Stimulated activated naive CD8-positive, alpha-beta T cell treated with anti-CD3 and anti-CD28 coated beads, Interleukin-15, amount 100 ng/mL, for 72 hours (primary cell): ENCODE measurements around the gene HDAC7.
"Not testable (repeated sequence)": the region's sequence is repeated elsewhere in the genome, so short reads cannot be mapped to it uniquely, and the experiment has no call there.

Source experiments
- ATAC-seq: fragments of 150-1000 bp; cut with Tn5 transposase; 2 replicates; pipeline ENCODE4 v1.10.0; 2021; ENCODE audit warnings: mild to moderate bottlenecking, moderate library complexity
- DNase-seq, 2 donors: peaks; one replicate each; pipeline ENCODE4 v3.0.0; 2021 to 2022
- H3K27ac Mint-ChIP-seq, 2 donors: one replicate each; pipeline ENCODE4 v1.8.0; 2022; ENCODE audit warnings: mild to moderate bottlenecking in 2 of 2, mixed read lengths in 2 of 2, moderate library complexity in 2 of 2
- H3K27me3 Mint-ChIP-seq: one replicate; pipeline ENCODE4 v1.8.0; 2022; ENCODE audit warnings: mixed read lengths
- H3K4me1 Mint-ChIP-seq: one replicate; pipeline ENCODE4 v1.8.0; 2022; ENCODE audit warnings: mild to moderate bottlenecking, mixed read lengths
- H3K4me3 Mint-ChIP-seq, 2 donors: one replicate each; pipeline ENCODE4 v1.8.0; 2022; ENCODE audit warnings: mild to moderate bottlenecking in 2 of 2, mixed read lengths in 2 of 2, moderate library complexity in 1 of 2
- H3K9me3 Mint-ChIP-seq, 2 donors: one replicate each; pipeline ENCODE4 v1.8.0; 2022; ENCODE audit warnings: mixed read lengths in 2 of 2

Gene HDAC7

DNA sequence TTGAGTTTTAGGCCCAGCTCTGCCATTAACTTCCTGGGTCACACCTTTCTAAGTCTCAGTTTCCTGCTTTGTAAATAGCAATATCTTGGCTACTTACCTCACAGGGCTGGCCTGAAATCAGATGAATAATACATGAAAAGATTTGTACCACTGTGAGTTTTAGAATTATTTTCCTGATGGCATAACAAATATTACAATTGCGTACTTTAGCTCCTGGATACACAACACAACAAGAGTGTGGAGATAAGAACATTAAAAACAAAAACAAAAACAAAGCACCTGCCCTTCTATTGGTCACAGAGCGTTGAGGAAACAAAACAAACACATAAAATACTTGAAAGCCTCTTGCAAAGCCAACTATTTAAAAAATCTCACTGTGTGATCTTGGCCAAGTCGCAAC lies 4.9 kb upstream of the HDAC7 start:
- ATAC-seq (no peak), DNase-seq (no peak)
- H3K4me3 Mint-ChIP-seq = peak overlapping the region; percentile 33 to 70
- peaks cover 92% of the 10 kb centered on the region for H3K4me1 Mint-ChIP-seq
- H3K27me3 Mint-ChIP-seq = no peaks in the 10 kb centered on the region
- H3K27ac Mint-ChIP-seq = peak overlapping the region; percentile 81 to 92
- no peaks in the 10 kb centered on the region for H3K9me3 Mint-ChIP-seq

DNA sequence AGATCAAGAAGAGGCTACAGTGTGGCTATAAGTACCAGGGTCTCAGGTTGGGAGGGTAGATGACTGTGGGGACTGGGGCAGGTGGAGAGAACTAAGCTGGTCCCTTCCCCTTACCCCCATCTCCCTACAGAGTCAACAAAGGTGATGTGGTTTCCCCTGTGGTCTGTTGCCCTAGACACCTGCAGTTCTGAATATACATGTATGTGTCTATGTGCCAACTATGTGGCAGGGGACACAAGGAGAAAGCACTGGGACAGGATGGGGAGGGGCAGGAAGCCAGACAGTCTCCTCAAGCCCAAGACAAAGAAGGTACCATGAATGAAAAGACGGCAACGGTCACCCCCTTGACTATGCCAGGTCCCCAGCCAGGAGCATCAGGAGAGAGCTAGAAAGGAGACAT lies 4.5 kb upstream of the HDAC7 start:
- Mint-ChIP-seq H3K4me3 (peak overlapping the region; percentile 33 to 70), H3K27ac (peak overlapping the region; percentile 81 to 92), H3K9me3 (no peaks in the 10 kb centered on the region), H3K4me1 (peaks cover 88% of the 10 kb centered on the region), H3K27me3 (no peaks in the 10 kb centered on the region)
- ATAC-seq = peak; percentile 34
- DNase-seq = peak in 1 of 2 donors; percentile 42

DNA sequence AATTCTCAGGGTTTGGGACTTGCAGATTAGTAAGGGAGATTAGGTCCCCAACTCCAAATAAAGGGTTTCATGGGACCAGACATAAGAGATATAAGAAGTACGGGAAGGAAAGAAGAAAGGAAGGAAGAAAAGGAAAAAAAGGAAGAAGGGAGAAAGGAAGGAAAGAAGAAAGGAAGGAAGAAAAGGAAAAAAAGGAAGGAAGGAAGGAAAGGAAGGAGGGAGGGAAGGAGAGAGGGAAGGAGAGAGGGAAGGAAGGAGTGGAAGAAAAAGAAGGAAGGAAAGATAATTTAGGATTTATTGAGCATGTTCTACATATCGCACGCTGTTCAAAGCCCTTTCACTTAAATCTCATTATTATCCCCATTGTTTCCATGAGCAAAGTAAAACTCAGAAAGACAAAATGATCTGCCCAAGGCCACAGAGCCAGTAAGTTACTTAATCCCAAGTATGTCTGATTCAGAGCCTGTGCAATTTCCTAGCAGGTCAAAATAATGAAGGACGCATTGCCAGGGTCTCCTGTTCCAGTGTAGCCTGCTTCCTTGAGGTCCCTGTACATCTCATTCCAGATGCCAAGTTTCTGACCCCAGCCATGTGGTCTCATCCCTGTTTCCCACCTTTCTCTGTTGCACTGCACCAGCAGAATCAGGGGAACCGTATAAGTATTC lies 3.9 kb upstream of the HDAC7 start:
- ATAC-seq (no peak), DNase-seq (no peak)
- Mint-ChIP-seq H3K4me1 (peaks cover 82% of the 10 kb centered on the region), H3K27ac (peak overlapping the region; percentile 21 to 92), H3K27me3 (no peaks in the 10 kb centered on the region), H3K4me3 (peak overlapping the region in 1 of 2 donors; percentile 70), H3K9me3 (no peaks in the 10 kb centered on the region)

DNA sequence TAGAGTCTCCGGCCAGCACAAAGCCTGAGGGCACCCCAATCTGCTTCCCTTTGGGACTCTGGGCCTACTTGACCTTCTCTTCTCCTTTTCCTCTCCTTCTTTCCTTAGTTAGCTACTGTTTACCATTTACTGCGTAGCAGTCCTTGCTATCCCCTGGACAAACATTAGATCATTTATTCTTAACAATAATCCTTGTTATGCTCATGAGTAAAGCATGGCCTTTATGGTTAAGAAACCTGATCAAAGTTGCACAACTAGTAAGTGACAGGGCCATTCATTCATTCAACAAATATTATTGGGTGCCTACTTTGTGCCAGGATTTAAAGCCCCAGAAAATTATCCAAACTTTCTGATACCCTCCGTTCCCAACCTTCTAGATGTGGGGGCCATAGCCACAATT lies 3.2 kb upstream of the HDAC7 start:
- H3K4me3 Mint-ChIP-seq = no peak overlapping the region
- peaks cover 75% of the 10 kb centered on the region for H3K4me1 Mint-ChIP-seq
- no peaks in the 10 kb centered on the region for H3K27me3 Mint-ChIP-seq
- peak overlapping the region in 1 of 2 donors; percentile 84 for H3K27ac Mint-ChIP-seq
- no peak for ATAC-seq
- no peaks in the 10 kb centered on the region for H3K9me3 Mint-ChIP-seq
- DNase-seq = no peak

DNA sequence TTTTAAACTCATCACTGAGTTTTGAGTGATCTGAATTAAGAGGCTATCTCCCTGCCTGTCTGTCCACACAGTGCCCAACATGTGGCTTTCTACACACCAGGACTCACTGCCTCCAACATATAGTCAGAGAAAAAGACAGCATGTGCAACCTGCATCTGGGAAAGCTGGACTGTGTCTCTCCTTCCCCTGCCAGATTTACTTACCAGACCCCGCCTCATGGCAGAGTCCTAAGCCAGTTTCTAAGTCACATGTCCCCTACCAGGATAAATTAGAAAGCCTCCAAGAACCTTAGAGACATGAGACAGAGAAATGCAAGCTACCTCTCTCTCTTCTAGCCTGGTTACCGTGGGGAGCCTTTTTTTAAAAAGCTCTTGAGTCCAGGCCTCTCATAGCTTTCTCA lies 2.7 kb upstream of the HDAC7 start:
- Mint-ChIP-seq H3K9me3 (no peaks in the 10 kb centered on the region), H3K4me3 (no peak overlapping the region), H3K27me3 (no peaks in the 10 kb centered on the region), H3K27ac (peak overlapping the region in 1 of 2 donors; percentile 2), H3K4me1 (peaks cover 74% of the 10 kb centered on the region)
- ATAC-seq (no peak), DNase-seq (no peak)

DNA sequence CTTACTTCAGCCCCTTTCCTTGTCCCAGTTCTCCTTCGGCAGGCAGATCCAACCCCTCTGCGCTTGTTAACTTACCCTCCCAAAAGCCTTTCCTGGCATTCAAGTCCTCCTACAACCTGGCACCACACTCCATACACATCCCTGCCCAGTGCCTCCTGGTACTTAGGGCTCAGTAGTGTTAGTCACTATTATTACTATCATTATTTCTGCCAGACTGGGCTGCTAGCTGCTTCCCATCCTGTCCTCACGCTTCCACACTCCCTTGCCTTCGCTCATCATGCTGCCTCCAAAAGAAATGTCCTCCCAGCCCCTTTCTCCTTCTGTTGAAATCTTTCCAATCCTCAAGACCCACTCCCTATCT lies 1.6 kb upstream of the HDAC7 start:
- peak overlapping the region; percentile 84 to 89 for H3K4me3 Mint-ChIP-seq

DNA sequence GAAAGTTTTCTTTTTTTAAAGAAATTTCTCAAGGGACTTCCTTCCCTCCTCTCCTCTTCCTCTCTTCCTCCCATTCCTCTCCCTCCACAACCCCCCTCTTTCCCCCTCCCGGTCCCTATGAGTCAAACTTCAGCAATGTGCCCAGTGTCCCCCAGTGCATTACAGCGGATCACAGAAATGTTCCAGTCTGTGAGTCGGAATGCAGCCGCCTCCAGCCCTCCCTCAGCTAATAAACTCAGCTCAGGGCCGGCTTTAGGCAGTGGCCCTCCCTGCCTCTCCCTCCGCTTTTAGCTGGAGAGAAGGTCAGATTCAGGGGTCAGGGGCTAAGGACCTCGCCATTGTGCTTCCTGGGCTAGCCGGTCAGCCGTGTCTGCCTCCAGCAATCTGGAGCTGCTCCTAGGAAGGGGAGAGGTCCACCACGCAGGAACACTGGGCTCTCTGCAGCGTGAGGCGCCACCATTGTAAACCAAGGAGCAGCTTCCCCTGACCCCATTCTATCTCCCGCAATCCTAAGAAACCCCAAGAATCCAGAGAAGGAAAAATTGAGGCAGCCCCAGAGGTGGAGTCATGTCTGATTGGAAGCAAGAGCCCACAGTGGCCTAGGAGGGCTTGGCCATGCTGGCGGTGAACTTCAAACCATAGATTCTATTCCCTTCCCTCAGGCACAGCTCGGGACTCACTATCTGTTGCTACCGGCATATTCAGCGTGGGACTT lies 1.1 kb upstream of the HDAC7 start:
- DNase-seq = no peak
- Mint-ChIP-seq H3K4me1 (peaks cover 74% of the 10 kb centered on the region), H3K9me3 (no peaks in the 10 kb centered on the region), H3K27me3 (no peaks in the 10 kb centered on the region), H3K4me3 (peak overlapping the region; percentile 84 to 89), H3K27ac (peak overlapping the region; percentile 95 to 96)
- ATAC-seq = no peak

More for the DNA sequence above, 1.6 kb upstream of the HDAC7 start:
- no peaks in the 10 kb centered on the region for H3K27me3 Mint-ChIP-seq
- ATAC-seq (no peak), DNase-seq (no peak)
- peaks cover 74% of the 10 kb centered on the region for H3K4me1 Mint-ChIP-seq
- peak overlapping the region in 1 of 2 donors; percentile 96 for H3K27ac Mint-ChIP-seq
- H3K9me3 Mint-ChIP-seq = no peaks in the 10 kb centered on the region

DNA sequence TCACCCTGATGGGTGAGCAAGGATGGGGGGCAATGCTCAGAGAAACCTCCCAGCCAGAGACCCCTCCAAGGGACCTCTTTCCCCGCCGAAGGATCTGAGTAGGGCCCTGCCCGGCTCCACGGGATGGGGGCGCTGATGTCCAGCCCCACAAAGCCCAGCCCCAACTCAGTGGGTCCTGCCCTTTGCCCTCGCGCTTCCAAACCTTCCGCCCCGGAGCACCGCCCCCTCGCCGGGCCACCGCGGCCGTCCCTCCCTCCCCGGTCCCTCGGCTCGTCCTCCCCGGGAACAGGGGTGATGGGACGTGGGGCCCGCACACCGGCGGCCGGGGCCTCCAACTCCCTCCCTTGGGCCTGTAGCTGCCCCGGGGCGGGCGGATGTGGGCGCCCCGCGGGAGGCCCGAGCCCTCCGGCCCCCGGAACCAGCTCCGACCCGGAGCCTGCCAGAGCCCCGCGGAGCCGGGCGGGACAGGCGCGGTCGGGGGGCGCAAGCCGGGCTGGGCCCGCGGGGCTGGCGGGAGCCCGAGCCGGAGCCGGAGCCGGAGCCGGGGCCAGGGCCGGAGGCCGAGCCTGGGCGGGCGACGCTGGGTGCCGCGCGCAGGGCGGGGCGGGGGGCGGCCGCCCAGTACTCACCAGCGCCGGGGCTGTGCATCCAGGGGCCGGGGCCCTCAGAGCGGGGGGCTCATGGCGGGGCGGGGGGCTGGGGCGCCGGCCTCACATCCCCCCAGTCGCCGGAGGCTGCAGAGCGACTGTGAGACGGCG lies 386 bp downstream of the HDAC7 start:
- Mint-ChIP-seq H3K9me3 (peaks cover 6 to 7% of the 10 kb centered on the region in 2 donors), H3K27ac (peak overlapping the region; percentile 98), H3K4me1 (peaks cover 74% of the 10 kb centered on the region), H3K27me3 (no peaks in the 10 kb centered on the region), H3K4me3 (peak overlapping the region; percentile 90 to 95)
- peak; percentile 35 for ATAC-seq
- no peak for DNase-seq

DNA sequence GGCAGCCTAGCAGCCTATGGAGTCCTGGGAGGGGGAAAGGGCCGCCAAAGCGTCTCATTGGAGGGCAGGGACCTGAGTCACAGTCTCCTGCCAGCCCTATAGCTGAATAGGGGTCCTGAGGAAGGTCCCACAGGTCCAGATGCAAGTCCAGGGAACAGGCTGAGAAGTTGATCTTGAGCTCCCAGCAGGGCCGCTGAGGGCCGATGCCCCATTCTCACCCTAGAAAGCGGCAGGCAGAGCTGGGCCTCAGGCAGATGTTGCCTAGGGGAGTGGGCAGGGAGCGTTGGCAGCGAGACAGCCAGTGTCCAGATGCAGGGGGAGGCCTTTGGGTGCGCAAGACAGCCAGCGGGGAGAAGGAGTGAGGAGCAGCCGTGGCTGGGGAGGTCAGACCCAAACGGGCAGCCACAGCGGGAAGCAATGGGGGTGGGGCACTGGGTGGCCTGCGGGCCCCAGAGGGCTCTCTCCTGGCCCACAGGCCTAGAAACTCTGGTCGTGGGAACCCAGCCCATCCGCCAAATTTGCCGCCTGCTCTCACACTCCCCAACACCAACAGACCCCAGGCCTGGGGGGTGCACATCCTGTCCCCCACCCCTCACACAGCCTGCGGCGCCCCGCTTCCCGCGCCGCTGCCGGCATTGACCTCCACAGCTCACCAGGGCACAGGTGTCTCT lies 1.1 kb downstream of the HDAC7 start:
- ATAC-seq (peak; percentile 21), DNase-seq (peak; percentile 57 to 67)
- Mint-ChIP-seq H3K9me3 (peaks cover 6 to 7% of the 10 kb centered on the region in 2 donors), H3K4me1 (peaks cover 74% of the 10 kb centered on the region), H3K4me3 (peak overlapping the region; percentile 90 to 95), H3K27ac (peak overlapping the region; percentile 98), H3K27me3 (no peaks in the 10 kb centered on the region)

DNA sequence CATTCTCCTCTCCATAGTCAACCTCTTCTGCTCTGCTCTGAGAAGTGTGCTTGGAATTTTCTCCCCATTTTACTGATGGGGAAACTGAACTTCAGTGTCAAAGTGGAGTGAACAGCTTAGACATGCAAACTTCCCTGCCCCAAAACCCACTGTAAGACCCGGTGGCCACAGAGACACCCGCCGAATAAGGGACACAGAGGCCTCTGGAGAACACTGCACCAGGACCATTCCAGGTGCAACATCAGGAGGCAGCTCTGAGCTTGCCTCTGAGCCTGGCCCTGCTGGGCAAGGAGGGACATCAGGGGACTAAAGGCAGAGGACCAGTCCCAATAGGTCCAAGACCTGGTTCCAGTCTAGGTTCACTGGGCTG lies 1.7 kb downstream of the HDAC7 start:
- Mint-ChIP-seq H3K4me1 (peaks cover 74% of the 10 kb centered on the region), H3K27me3 (no peaks in the 10 kb centered on the region), H3K27ac (peak overlapping the region; percentile 98), H3K9me3 (peaks cover 6 to 7% of the 10 kb centered on the region in 2 donors), H3K4me3 (peak overlapping the region; percentile 90 to 95)
- no peak for ATAC-seq
- no peak for DNase-seq

DNA sequence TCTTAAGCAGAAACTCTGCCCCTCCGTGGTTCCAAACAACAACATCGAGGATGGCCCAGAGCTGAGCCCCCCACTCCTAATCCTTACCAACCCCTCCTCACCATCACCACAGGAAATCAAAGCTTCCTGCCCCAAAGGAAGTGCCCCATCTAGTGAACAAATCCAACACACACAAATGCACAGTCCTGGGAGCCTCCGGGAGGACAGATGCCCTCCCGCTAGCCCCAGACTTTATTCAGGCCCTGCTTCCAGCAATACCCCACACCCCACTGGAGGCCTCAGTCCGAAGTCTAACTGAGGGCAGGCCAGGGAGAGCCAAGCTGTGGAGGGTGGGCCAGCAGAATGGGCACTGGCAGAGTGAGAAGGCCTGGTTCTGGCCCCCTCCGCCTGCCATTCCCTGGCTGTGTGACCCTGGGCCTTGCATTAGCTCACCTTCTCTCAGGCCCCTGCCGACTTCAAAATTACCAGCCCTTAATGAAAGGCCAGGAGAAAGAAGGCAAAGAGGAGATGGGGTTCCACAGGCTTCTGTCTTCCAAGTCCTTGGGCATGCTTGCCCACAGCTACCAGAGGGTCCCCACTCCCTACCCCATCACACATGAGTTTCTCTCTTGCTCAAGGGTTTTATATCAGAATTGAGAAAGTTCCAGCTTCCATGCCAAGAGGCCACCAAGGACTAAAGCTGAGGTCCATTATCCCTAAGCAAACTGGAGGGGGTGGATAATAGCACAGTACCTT lies 2.3 kb downstream of the HDAC7 start:
- Mint-ChIP-seq H3K27ac (peak overlapping the region; percentile 98), H3K9me3 (peaks cover 6 to 7% of the 10 kb centered on the region in 2 donors), H3K27me3 (no peaks in the 10 kb centered on the region), H3K4me1 (peaks cover 70% of the 10 kb centered on the region), H3K4me3 (peak overlapping the region; percentile 90 to 95)
- DNase-seq = no peak
- no peak for ATAC-seq

DNA sequence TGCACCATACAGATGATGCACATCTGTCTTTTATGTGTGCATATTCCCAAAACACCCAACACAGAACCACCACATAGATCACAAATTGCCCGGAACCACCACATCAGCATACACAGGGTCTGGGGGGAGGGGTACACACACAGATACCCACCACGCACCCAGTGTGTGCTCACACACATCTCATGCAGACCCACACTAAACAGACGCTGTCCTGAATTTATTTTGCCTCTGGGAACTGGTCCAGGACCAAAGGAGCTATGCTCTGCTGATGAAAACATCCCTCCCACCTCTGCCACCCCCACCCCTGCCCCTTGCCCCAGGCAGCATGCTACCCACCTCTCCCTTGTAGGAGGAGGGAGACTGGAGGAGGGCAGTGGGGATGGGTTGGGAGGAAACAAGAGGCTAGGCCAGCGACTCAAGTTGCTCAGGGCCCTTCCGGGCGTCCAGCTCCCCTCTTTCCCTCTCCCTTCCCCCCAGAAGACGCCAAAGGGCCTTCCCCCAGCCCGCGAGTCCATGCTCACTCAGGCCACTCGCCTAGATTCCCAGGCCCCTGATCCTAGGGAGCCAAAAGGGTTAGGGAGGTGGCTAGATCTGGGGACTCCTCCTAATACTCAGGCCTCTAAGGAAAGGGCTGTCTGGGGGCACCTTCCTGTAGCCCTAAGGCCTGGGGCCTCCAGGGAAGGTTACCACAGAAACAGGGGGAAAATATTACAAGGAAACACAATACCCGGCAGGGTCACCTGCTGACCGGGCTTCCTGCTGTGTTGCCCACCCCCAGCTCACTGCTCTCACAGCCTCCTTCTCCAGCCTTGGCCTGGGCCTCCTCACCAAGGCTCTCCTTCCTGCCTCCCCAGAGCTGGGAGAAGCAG lies 3.1 kb downstream of the HDAC7 start:
- peaks cover 6 to 7% of the 10 kb centered on the region in 2 donors for H3K9me3 Mint-ChIP-seq
- no peaks in the 10 kb centered on the region for H3K27me3 Mint-ChIP-seq
- DNase-seq (no peak), ATAC-seq (no peak)
- H3K4me3 Mint-ChIP-seq = peak overlapping the region; percentile 90 to 95
- peaks cover 70% of the 10 kb centered on the region for H3K4me1 Mint-ChIP-seq
- H3K27ac Mint-ChIP-seq = peak overlapping the region; percentile 96 to 98

DNA sequence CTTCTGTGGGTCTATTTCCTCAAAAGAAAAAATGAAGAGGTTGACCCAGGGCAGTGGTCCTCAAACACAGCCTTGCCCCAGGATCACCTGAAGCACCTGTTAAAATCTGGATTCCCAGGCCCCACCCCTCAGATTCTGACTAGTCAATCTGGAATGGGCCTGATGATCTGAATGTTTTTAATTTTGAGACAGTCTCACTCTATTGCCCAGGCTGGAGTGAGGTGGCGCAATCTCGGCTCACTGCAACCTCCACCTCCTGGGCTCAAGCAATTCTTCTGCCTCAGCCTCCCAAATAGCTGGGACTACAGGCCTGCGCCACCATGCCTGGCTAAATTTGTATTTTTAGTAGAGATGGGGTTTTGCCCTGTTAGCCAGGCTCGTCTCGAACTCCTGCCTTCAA lies 4.3 kb downstream of the HDAC7 start:
- ATAC-seq, H3K27me3 Mint-ChIP-seq, H3K9me3 Mint-ChIP-seq, DNase-seq: not testable (repeated sequence)
- peak overlapping the region; percentile 90 to 95 for H3K4me3 Mint-ChIP-seq
- H3K4me1 Mint-ChIP-seq = peaks cover 70% of the 10 kb centered on the region
- H3K27ac Mint-ChIP-seq = peak overlapping the region; percentile 47 to 93

DNA sequence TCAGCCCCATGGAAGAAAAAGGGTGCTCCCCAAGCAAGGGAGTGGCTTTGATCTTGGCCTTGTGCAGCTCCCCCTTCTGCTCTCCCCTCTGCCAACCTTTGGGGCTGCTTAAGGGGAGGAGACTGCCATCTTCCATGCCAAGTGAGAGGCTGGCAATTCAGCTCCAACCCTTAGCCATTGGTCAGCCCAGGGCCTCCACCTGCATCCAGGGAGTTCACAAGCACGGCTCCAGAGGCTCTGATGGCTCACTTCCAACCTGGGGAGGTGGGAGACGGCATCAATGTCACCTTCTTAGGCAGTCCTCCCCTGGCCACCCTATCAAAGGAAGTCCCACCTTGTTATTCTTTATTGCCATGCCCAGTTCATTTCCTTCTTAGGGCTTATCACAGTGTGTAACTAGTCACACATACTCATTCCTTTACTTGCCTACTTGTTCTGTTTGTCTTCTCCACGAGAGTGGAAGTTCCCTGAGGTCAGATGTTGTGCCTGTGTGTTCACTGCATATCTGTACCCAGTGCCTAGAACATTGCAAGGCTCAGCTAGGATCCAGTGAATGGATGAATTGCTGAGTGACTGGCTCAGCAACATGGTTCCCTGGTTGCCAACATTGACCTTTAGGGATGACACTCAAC lies 5.0 kb downstream of the HDAC7 start:
- Mint-ChIP-seq H3K9me3 (peaks cover 6 to 7% of the 10 kb centered on the region in 2 donors), H3K27me3 (no peaks in the 10 kb centered on the region), H3K4me3 (peak overlapping the region; percentile 90 to 95), H3K4me1 (peaks cover 75% of the 10 kb centered on the region), H3K27ac (peak overlapping the region; percentile 96 to 99)
- peak in 1 of 2 donors; percentile 41 for DNase-seq
- peak; percentile 25 for ATAC-seq
